HG03159 (cell line): ENCODE measurements around the gene TMEM218.

Experiments used
- ATAC-seq: cut with Tn5 transposase; IDR thresholded peaks from one replicate; pipeline ENCODE4 v1.9.1; 2021; ENCODE audit warnings: mild to moderate bottlenecking, moderate library complexity; ENCODE audit not compliant: unreplicated experiment

The TMEM218 gene

DNA sequence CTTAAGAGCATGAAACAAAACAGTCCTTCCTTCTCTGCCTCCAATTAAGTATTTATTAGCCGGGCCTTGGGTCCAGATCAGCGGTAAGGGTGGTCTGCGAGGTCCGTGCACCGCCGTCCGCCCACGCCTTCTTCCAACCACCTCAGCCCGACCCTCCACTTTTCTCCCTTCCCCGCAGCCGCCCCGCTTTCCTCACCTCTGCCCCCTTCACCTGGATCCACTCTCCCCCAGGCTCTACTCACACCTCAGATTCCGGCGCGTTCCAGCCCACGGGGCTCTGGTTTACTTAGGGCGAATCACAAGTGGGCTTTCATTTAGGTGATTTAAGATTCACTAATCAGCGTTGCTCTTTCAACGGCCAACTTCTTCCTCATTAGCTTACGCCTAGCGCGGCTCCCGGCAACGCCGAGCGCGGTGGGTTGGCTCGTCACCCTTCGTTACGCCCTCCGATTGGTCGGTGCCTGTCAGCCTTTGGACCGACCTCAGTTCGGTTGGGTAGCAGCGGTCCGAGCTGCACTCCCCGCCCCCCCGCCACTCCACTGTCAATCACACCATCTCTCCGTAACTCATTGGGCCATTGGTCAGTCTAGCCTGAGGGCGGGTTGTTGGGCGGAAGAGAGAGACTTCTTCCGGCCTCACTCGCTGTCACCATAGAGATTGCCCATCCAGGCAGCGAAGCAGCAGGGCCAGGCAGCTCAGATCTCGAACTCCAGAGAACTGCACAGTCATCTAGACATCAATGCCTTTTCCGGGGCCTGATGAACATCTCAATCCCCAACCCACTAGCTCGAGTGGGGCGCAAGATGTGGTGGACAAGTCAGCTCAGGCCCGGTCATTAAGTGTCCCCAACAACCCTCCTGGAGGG, at the start of gene TMEM218:
Gene TMEM218 (minus strand): TSS at position 284 of the 865 bp plus-strand sequence. CDS start 9,385 bp downstream, outside the sequence.
- ATAC-seq, result peak; percentile 97

DNA sequence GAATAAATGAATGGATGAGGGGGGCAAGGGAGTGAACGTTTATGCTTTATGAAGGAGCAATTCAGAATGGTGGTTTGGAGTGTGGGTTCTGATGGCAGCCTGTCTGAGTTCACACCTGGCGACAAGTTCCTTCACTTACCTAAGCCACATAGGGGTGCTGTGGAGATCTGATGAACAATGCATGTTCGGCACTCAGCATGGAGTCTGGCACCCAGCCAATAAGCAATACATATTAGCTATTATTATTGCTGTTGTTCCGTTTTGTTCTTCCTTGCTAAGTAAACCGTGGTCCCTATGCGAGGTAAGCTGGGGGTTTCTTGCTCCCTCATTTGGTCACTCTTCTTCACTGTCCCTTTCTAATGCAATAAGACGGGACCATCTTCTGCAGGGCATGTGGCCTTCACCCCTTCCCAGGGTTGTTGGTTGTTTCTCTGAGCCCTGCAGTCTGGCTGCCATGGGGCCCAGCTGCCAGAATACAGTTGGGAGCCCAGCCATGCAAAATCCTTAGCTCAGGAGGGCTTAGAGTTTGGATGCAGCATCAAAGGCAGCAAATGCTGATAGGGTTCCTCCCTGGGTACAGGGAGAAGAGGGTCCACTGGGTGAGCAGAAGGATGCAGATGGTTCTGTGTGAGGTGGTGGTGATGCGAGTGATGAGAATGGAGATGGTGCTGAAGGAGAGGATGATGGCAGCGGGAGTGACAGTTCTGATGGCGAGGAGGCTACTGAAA, 46.7 kb upstream of the TMEM218 start:
- ATAC-seq, result no peak

DNA sequence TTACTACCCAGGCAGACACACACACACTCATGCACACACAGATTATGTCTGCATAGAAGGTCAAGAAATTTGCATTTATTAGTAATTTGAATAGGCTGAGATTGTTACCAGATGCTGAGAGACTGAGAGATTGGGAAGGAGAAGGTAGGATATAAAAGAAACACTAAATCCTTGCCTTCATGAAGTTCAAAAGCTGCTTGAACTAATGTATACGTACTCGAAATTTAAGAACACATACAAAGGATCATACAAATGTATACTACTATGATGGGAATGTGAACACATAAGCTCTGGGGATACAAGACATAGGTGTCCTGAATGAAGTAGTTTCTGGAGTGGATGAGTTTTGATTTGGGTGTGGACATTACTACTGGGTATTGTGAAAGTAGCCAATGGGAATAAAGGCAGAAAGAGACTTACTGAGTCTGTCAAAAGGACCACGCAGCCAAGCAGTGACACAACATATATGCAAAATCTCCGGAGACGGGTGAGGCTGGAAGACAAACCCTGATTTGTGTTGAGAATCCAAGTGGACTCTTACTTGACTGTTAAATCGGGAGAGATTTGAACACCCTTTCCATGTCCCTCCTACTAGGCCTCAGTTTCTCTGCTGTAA, 45.8 kb upstream of the TMEM218 start:
- ATAC-seq, result no peak

DNA sequence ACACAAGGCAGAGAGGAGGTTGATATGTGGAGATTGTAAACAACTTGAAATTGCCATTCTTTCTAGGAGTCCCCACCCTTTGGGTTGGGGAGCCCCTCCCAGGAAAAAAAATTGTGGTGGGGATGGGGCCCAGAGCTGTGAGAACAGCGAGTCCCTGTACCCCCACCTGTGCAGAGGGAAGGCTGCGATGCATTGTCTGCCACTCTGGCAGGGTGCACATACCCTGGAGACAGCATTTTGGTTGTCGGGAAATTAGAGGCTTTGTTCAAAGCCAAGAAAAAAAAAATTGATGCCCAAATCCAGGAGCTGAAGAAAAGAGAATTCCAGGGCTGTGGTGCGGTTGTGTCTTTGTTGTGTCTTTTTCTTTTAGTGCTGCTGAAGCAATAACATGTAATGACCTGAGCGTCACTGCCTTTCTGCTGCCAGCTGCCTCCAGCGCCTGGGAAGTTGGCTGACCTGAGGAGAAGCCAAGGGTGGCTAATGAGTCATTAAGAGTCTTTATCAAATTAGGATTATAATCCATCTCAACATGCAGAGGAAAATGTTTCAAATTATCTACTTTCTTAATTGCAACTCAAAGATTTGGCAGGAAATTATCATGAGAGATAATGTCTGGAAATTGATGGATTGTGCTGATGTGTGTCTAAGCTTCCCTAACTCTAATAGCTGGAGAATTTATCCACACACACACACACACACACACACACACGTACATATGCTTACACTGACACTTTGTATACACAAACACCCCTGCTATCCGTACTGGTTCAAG, 45.1 kb upstream of the TMEM218 start:
- no peak for ATAC-seq

DNA sequence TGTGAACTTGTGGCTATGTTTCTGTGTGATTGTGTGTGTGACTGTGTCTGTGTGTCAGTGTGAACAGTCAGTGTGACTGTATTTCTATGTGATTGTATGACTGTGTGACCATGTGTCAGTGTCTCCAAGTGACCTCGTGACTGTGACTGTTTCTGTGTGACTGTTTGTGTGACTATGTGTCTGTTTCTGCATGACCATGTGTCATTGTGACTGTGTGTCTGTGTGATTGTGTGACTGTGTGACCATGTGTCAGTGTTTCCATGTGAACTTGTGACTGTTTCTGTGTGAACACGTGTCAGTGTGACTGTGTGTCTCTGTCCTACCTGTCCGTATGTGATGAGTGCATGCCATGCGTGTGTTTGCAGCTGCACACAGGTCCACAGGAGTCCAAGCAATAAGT, 44.3 kb upstream of the TMEM218 start:
- ATAC-seq, result no peak

DNA sequence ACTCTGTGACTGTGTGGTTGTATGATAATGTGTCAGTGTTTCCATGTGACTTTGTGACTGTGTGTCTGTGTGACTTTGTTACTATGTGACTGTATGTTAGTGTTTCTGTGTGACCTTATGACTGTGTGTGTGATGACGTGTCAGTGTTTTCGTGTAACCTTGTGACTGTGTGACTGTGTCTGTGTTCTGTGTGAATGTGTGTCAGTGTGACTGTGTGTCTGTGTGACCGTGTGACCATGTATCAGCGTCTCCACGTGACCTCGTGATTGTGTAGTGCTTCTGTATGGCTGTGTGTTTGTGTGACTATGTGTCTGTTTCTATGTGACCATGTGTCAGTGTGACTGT, 43.6 kb upstream of the TMEM218 start:
- ATAC-seq, result no peak

DNA sequence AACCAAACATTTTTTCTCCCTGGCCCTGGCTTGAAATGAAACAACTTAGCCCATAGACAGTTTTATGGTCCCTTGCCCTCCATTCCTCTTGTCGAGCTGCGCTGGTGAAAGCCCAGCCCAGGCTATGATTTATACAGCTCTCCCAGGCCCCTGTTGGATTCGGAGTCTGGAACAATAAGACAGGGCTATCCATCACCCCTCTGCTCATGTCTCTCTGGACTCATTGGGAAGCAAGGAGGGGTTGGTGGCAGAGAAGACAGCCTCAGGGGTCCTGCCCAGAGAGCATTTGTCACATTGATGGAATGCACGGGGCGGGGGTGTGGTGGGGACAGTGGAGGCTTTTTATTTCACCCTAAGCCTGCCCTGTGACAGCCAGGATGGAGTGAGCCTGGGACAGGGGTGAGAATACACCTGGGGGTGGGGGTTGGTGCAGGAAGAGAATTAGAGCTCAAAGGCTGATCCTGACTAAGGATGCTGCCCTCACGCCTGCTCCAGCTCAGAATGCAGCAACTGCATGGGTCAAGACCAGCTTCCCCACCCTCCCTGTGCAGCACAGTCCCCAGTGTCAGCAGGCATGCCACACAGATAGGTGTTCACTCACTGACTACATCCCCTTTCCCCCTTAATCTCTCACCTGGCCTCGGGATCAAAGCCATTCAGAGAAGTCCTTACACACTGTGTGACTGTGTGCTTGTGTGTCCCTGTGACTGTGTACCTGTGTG, 43.1 kb upstream of the TMEM218 start:
- ATAC-seq, result no peak

DNA sequence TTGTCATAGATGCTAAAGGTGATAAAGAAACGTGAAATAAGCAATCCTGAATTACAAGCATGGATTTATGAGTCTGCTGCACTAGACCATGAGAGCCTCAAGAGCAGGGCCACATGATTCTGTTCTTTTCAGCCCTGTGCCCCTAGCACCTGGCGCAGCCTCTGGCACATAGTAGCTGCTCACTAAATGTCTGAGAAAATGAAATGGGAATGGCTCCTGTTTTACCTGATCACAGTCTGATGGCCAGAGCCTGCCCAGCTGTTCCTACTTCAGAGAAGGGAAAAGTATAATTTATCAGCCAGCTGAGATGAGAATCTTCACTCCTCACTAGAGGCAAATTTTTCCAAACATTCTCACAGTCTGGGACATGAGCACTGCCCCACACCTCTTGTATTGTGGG, 42.4 kb upstream of the TMEM218 start:
- ATAC-seq, result no peak

DNA sequence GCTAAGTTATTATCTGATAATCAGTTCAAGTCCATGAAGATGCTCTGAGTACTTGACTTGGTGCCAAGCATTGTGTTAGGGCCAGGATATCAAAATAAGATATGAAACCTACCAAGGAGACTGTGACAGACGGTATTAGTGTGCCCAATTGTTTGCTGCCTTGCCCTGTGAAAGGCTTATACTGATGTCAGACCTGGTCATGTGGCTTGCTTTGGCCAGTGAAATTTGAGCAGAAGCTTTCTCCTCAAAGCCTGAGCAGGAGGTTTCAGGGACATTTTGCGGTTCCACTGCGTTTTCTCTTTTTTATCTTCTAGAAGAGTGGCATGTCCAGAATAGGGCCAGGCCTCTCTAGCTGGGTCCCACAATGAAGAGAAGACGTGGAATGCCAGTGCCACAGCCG, 37.3 kb upstream of the TMEM218 start:
- ATAC-seq, result no peak

DNA sequence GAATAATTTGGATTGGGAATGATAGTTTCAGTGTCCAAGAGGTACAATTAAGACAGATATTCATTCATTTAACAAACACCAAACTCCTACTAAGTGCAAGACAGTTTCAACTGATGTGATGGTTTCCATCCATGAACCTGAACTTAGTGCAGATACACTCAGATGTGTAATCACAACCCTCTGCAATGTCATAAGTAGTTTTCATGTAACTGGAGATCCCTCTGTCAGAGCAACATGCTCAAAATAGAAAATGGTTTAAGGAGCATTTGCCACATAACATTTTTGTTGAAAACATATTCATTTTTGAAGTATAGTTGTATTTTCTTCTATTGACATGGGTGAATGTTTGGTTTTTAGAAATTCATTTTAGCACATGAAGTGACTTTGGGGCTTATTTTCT, 36.6 kb upstream of the TMEM218 start:
- no peak for ATAC-seq

DNA sequence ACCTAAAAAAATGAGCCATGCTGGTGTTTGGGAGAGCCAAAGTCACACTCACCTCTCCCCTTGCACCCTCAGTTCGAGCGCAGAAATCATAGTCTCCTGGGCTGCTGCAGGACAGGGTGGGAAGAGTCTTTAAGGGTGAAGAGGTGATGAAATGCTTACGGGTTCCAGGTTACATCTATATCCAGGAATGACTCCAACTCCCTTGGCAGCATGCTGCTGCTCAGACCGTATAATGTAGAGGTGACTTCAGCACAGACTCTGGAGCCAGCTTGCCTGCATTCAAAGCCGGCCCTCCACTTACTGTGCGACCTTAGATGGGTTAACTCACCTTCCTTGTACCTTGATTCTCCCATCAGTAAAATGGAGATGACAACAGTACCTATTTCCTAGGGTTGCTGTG, 35.9 kb upstream of the TMEM218 start:
- ATAC-seq, result no peak

DNA sequence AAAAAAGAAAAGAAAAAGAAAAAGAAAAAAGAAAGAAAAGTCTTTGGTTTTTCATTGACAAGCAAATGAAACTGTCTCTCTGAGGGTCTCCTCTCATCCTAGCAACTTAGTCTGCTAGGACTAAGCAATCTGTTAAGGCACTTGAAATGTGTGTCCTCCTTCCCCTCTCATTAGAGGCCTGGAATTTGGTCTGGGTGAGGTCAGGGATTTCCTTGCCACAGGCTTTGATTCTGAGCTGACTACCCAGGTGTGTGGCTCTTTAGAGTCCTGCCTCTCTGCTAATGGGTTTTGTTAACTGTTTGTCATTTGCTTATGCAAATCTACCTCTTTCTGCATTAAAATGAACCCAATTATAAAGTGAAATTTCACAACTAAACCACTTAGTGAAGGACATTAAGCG, 34.8 kb upstream of the TMEM218 start:
- ATAC-seq, result no peak

DNA sequence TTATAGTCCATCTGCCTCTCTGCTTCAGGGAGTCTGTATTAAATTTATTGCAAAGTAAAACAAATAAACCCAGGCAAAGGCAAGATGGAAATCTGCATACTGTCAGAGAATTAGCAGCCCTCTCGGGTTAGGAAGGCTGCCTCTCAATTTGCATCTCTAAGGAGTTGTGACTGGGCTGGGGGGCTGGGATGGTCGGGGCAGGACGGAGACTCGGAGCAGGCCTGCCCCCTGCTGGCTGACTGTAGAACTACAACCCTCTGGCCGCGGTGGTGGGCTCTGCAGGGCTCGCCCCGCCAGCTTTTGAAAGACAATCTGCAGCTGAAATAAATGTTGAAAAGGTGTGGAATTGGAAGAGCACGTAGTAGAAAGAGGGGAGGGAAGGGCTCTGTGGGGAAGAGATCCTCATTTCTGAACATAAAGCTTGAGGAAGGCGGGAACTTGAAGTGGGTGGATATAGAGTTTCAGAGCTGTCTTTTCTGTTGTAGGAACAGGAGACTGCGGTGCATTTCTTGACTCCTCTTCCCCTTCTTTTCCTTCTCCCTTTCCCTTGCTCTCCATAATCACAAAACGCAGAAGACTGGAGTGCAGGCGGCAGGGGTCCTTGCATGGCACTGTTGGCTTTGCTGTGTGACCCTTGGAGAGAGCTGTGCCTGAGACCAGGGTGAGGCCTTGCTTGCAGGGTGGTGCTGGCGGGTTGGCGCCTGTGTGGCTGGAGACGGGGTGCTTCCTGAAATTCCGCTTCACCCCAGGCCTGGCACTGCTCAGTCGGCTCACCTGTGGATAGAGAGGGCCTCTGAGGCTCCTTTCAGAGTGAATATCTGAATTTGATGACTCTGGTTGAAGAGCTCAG, 30.5 kb upstream of the TMEM218 start:
- ATAC-seq, result peak; percentile 86

DNA sequence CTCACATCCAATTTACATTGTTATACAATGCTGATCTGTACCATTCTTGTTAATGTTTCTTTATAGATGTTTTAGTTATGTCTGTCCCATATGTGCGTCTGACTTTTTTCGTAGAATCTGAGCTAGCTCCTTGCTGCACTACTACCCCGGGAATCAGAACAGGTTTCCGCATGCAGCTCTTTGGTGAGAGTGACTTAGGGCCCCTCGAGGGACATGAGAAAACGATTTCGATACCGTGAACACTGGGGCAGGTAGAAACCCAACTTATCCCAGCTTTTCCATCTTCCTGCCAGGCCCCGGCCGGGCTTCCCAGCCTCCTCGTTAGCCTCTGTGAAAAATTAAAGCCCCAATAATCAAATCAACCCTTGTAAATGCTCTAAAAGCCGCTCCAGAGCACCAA, 29.8 kb upstream of the TMEM218 start:
- ATAC-seq, result no peak

DNA sequence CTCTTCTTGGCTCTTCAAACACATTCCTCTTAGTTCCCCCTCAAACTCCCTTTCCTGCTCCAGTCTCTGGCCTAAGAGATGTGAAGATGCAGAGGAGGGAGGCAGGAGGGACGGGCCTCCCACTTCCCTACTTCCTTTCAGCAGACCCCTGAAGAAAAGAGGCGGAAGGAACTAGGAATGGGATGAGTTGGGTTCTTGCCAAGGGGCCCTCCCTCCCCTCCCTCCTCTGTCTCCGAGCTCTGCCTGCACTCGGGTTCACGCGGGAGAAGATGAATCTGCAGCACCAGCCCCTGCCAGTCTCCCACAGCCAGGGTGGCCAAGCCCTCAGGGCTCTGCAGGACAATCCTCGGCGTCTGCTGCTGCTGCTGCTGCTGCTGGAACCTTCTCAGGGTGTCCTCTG, 28.8 kb upstream of the TMEM218 start:
- ATAC-seq, result no peak

DNA sequence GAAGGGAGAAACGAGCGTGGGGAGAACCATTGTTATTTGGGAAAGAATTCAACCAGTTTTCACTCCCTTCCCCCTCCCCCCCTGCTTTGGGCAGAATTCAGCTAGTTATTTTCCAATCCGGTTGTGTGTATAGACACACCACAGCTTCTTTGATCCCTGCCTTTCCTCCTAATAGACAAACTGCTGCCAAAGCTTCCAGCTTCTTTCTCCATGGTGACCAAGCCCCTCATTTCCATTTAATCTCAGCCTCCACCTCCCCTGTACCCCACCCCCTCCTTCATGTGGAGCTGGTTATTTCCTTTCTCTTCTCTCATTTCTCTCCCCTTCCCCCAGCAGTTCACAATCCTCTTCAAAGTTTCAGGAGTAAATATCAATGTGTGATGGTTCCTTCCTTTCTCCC, 28.4 kb upstream of the TMEM218 start:
- ATAC-seq, result no peak

DNA sequence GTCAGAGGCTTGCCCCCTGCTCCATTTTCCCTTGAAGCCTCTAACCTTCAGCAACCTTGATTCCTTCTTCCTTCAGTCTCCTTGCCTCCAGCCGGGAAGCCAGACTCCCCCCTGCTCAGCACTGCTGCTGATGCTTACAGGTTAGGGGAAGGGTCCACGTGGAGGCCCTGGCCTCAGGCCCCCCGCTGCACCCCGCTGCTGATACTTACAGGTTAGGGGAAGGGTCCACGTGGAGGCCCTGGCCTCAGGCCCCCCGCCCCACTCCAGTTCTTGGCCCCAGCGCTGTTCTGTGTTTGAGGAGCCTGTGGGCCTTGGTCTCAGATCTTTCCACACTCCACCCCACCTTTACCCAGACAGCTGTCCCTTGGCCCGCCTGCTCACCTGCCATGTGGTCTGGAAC, 27.5 kb upstream of the TMEM218 start:
- no peak for ATAC-seq

DNA sequence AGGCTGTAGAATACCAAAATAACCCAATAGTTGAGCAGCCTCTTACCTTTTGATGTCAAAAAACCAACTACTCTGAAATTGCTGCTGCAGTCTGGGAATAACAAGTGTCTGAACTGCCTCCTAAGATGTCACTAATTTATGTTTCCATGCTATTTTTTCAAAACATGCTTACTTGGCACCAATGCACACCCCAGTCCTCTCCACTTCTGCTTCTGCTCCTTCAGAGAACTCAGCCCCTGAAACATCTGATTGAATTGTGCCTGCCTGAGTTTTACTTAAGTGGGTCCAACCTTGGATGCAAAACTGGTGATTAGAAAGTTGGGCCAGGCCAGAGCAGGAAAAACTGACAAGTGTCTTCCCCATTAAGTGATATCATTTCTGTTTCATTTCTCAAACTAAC, 24.6 kb upstream of the TMEM218 start:
- no peak for ATAC-seq

DNA sequence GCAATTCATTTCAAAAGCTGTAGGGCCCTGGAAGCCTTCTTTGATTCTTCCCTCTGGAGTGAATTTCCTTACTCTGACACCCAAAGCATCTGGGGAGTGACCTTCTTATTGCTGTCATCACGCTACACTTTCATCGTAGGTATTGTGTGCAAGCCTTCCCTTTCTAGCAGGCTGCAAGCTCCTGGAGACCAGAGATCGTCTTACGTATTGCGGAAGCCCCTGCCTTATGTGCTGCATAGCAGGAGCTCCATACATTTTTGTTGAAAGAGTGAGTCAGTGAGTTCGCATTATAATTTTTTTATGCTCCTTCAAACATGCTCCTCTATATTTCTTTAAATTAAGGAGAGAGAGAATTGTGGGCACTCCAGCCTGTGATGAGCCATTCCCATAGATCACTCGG, 21.2 kb upstream of the TMEM218 start:
- no peak for ATAC-seq

DNA sequence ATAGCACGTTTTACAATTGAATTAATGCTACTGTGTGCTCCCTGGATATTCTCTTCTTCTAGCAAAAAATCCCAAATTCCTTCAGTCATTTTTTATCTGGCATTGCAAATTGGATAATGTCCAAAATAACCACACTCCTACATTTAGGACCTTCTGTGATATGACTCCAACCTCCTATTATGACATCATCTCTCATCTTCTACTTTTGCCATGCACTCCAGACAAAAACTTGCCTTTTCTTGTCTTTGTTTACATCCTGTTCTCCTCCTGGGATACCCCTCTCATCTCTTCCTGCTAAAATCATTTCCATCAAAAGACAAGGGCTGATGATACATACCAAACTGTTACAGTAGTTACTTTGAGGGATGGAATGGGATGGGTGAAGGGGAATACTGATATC, 20.6 kb upstream of the TMEM218 start:
- ATAC-seq, result no peak
